Measurements from ENCODE around the gene KCNJ16.

DNA sequence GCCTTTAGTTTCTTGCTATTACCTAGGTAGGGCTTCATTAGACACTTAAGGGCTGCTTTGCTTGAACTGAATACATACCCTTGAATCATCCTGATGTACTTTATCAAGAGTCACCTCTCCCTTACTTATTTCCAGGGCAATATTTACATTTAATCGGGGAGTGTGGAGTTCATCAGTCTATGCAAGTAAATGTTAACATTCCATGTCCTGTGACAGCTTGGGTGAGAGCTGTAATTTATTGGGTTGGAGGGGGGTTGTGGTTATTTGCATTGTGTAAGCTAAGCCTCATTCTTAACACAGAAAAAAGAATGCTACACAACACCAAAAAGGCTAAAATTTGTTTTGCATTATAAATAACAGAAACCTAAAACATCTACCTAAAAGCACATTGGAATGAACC is 16.7 kb downstream of the KCNJ16 start:
- TF ChIP-seq, protein P1, sequence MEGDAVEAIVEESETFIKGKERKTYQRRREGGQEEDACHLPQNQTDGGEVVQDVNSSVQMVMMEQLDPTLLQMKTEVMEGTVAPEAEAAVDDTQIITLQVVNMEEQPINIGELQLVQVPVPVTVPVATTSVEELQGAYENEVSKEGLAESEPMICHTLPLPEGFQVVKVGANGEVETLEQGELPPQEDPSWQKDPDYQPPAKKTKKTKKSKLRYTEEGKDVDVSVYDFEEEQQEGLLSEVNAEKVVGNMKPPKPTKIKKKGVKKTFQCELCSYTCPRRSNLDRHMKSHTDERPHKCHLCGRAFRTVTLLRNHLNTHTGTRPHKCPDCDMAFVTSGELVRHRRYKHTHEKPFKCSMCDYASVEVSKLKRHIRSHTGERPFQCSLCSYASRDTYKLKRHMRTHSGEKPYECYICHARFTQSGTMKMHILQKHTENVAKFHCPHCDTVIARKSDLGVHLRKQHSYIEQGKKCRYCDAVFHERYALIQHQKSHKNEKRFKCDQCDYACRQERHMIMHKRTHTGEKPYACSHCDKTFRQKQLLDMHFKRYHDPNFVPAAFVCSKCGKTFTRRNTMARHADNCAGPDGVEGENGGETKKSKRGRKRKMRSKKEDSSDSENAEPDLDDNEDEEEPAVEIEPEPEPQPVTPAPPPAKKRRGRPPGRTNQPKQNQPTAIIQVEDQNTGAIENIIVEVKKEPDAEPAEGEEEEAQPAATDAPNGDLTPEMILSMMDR (IDR thresholded peaks at IDR 0.05) = no peak
- no peak for TF ChIP-seq POLR2AphosphoS5 (IDR thresholded peaks at IDR 0.05)
